Loucy (cell line): ENCODE data around the gene HAUS8.

Experiments used
- CTCF ChIP-seq: fragments of 200-600 bp; sonication (generic); conservative IDR thresholded peaks from 2 replicates; pipeline ENCODE4 v1.5.1; 2014; ENCODE audit warnings: mild to moderate bottlenecking, antibody characterized with exemption, low read length
- EZH2phosphoT487 ChIP-seq: fragments of 200-600 bp; IDR thresholded peaks from 2 replicates; pipeline ENCODE4 v1.6.1; 2018; ENCODE audit warnings: antibody characterized with exemption, mild to moderate bottlenecking, moderate library complexity, borderline replicate concordance

GRCh38 chr19:17022738-17023137 is 52.5 kb downstream of the HAUS8 start:
- no peak for TF ChIP-seq CTCF
- TF ChIP-seq EZH2phosphoT487, result no peak
